Esophagus (tissue), 2 donors: Measurements from ENCODE around the gene SWSAP1. TPM values are rescaled to one million over a fixed set of nuclear protein-coding genes. Genes with fewer than 3 reads are reported as not detected.
"Not testable (repeated sequence)": the region's sequence is repeated elsewhere in the genome, so short reads cannot be mapped to it uniquely, and the experiment has no call there.

Source experiments
- H3K27ac ChIP-seq, 2 donors: one replicate each; pipeline ENCODE4 v1.5.1; 2013; ENCODE audit warnings: low read depth in 2 of 2, mild to moderate bottlenecking in 2 of 2, inconsistent platforms in 1 of 2, low read length in 1 of 2, moderate library complexity in 1 of 2
- H3K27me3 ChIP-seq, 2 donors: one replicate each; pipeline ENCODE4 v1.6.1; 2013; ENCODE audit warnings: low read length in 2 of 2, control low read depth in 1 of 2, mild to moderate bottlenecking in 1 of 2; ENCODE audit not compliant: insufficient read depth in 2 of 2, control insufficient read depth in 1 of 2
- H3K36me3 ChIP-seq, 2 donors: one replicate each; pipeline ENCODE4 v1.6.1; 2013; ENCODE audit warnings: low read length in 1 of 2; ENCODE audit not compliant: control insufficient read depth in 2 of 2, insufficient read depth in 2 of 2
- H3K4me1 ChIP-seq, 2 donors: one replicate each; pipeline ENCODE4 v1.6.1; 2013; ENCODE audit warnings: low read length in 1 of 2; ENCODE audit not compliant: control insufficient read depth in 2 of 2, insufficient read depth in 2 of 2
- H3K4me3 ChIP-seq, 2 donors: one replicate each; pipeline ENCODE4 v1.5.1; 2013; ENCODE audit warnings: low read length in 2 of 2, mild to moderate bottlenecking in 2 of 2, low read depth in 1 of 2, moderate library complexity in 1 of 2
- H3K9me3 ChIP-seq, 2 donors: one replicate each; pipeline ENCODE4 v1.6.1; 2013; ENCODE audit warnings: mild to moderate bottlenecking in 2 of 2, low read depth in 1 of 2, low read length in 1 of 2, moderate library complexity in 1 of 2; ENCODE audit not compliant: control insufficient read depth in 2 of 2, insufficient read depth in 1 of 2
- WGBS, 2 donors: extraction: QIAGEN DNeasy Blood & Tissue Kit; methylation state at CpG; one replicate each; pipeline ENCODE4 v1.1.7; 2013; 5-methylcytosine and 5-hydroxymethylcytosine counted together
- polyA plus RNA-seq, 2 donors: library from polyadenylated mRNA; stranded (reverse); fragments of 200-250 nt; gene quantifications; one replicate each; pipeline ENCODE4 v1.2.3, GENCODE V29; 2013
- donor health status: healthy with polysubstance abuse.
- donor health status: Bipolar disorder and iron deficiency.

Gene SWSAP1
- polyA plus RNA-seq, 2 donors = 2.2 to 2.8 TPM

DNA sequence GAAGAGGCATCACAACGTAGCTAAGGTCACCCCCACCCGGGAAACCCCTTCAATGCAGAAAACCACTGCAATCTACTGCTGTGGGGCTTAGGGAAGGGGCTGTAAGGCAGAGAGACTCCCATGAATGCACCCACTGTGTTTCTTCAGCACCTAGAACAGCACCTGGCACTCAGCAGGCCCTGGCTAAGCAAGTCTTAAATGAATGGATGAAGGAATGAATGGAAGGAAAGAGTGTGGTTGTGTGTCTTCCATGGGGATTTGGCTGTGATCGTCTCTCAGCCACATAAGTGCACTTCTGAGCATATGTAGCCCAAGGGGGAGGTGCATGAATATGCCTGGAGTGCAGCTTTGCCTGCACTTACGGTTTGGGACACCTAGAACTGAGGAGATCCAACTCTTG is 25.3 kb upstream of the SWSAP1 start:
- peaks cover 6 to 8% of the 10 kb centered on the region in 2 donors for H3K4me1 ChIP-seq
- 93 to 97% methylated on average over 4 of the region's 4 CpGs for WGBS, 2 donors
- no peak overlapping the region for H3K27ac ChIP-seq
- H3K4me3 ChIP-seq = no peak overlapping the region
- H3K27me3 ChIP-seq = no peaks in the 10 kb centered on the region
- peaks cover 0 to 4% of the 10 kb centered on the region in 2 donors for H3K9me3 ChIP-seq
- no peaks in the 10 kb centered on the region for H3K36me3 ChIP-seq

- H3K36me3 ChIP-seq, H3K27me3 ChIP-seq, H3K9me3 ChIP-seq, H3K27ac ChIP-seq, H3K4me3 ChIP-seq: not testable (repeated sequence)
- 96 to 97% methylated on average over 4 of the region's 4 CpGs for WGBS, 2 donors
- H3K4me1 ChIP-seq = peaks cover 8 to 11% of the 10 kb centered on the region in 2 donors
These were observed 20.4 kb upstream of the SWSAP1 start for GRCh38 chr19:11354102-11354501.

GRCh38 chr19:11355160-11356073 is 19.0 kb upstream of the SWSAP1 start, which contains the start of gene PLPPR2:
PLPPR2 (plus strand) TSS chr19:11355432; CDS start chr19:11357674, 2,242 bp downstream.
- Histone ChIP-seq H3K4me1 (peaks cover 8 to 17% of the 10 kb centered on the region in 2 donors), H3K27me3 (no peaks in the 10 kb centered on the region), H3K27ac (peak within 1 kb of the TSS in 1 of 2 donors; percentile 43), H3K36me3 (peaks cover 0 to 5% of the 10 kb centered on the region in 2 donors), H3K9me3 (no peaks in the 10 kb centered on the region), H3K4me3 (peak within 1 kb of the TSS; percentile 53 to 63)
- 4% methylated on average over 55 to 58 of the region's 62 CpGs for WGBS, 2 donors

DNA sequence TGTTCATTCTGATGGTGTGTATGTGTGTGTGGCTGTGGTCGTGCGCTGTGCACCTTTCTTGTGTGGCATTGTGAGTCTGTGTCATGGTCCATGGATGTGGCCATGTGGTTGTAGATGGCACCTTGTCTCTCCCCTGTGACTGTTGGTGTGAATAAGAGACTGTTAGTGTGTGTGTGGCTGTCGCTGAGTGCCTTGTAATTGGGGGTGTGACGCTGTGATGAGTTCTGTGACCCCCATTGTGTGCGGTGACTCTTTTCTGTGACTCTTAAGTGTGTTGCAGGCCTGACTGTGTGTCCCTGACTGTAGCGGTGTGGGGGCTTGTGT is 18.4 kb upstream of the SWSAP1 start:
- Histone ChIP-seq H3K4me1 (peaks cover 8 to 19% of the 10 kb centered on the region in 2 donors), H3K36me3 (peaks cover 0 to 5% of the 10 kb centered on the region in 2 donors), H3K9me3 (no peaks in the 10 kb centered on the region), H3K4me3 (peak overlapping the region; percentile 53 to 63), H3K27ac (no peak overlapping the region), H3K27me3 (no peaks in the 10 kb centered on the region)
- 83 to 86% methylated on average over 6 of the region's 6 CpGs for WGBS, 2 donors

DNA sequence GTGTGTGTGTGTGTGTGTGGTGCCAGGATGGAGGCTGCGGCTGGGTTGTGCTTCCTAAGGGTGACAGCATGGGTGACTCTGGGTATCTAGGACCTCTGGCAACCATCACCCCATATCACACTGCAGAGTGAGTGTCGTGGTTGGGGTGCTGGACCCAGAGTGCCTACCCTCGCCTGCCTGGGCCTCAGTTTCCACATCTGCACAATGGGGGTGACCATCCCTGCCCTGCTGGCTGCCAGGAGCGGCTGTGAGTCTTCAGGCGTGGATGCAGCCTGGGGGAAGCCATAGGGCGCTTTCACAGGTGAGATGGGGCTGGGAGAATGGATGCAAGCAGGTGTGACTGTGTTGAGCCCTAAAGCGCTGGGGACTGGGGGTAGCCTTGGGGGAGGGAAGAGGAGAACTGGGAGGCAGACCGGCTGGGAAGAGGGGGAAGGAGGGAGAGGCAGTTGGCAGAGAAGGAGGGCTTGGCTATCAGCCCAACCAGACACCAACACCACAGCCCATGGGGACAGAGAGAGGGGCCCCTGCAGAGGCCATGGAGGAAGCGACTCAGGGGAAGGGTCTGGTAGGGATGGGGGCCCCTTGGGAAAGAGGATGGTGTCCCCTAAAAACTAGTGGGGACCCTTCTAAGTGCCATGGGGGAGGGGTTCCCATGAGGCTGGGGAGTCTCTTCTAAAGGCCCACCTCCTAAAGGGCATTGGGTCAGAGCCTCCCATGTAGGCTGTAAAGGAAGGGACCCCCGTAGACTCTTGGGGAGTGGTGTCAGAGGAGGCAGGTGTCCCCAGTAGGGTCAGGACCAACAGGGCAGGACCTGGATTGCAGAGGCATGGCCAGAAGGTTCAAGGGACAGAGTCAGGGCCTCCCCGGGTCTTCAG is 17.6 kb upstream of the SWSAP1 start:
- Histone ChIP-seq H3K4me1 (peaks cover 8 to 25% of the 10 kb centered on the region in 2 donors), H3K9me3 (no peaks in the 10 kb centered on the region), H3K27ac (no peak overlapping the region), H3K4me3 (no peak overlapping the region), H3K36me3 (peaks cover 0 to 5% of the 10 kb centered on the region in 2 donors), H3K27me3 (no peaks in the 10 kb centered on the region)
- WGBS, 2 donors = 81 to 84% methylated on average over 11 of the region's 11 CpGs

- Histone ChIP-seq H3K27ac (peak overlapping the region in 1 of 2 donors; percentile 23), H3K4me3 (no peak overlapping the region)
- WGBS, 2 donors = 66 to 75% methylated on average over 11 of the region's 11 CpGs
These were observed 15.0 kb upstream of the SWSAP1 start for GRCh38 chr19:11359421-11359820.

GRCh38 chr19:11361037-11361770 is 13.3 kb upstream of the SWSAP1 start:
- Histone ChIP-seq H3K4me3 (no peak overlapping the region), H3K9me3 (no peaks in the 10 kb centered on the region), H3K27ac (no peak overlapping the region), H3K4me1 (peaks cover 5 to 18% of the 10 kb centered on the region in 2 donors), H3K36me3 (peaks cover 8 to 11% of the 10 kb centered on the region in 2 donors), H3K27me3 (no peaks in the 10 kb centered on the region)
- 52 to 53% methylated on average over 43 of the region's 43 CpGs for WGBS, 2 donors

More at GRCh38 chr19:11359421-11359820, 15.0 kb upstream of the SWSAP1 start:
- H3K9me3 ChIP-seq = no peaks in the 10 kb centered on the region
- H3K4me1 ChIP-seq = peaks cover 8 to 25% of the 10 kb centered on the region in 2 donors
- peaks cover 6 to 8% of the 10 kb centered on the region in 2 donors for H3K36me3 ChIP-seq
- no peaks in the 10 kb centered on the region for H3K27me3 ChIP-seq

- Histone ChIP-seq H3K27ac (no peak overlapping the region), H3K4me1 (peaks cover 0 to 13% of the 10 kb centered on the region in 2 donors), H3K36me3 (peaks cover 8 to 11% of the 10 kb centered on the region in 2 donors), H3K9me3 (no peaks in the 10 kb centered on the region), H3K4me3 (no peak overlapping the region), H3K27me3 (no peaks in the 10 kb centered on the region)
- WGBS, 2 donors = 82 to 87% methylated on average over 35 of the region's 35 CpGs
These were observed 12.4 kb upstream of the SWSAP1 start for GRCh38 chr19:11361771-11362731.
